HCT116 (cell line): ENCODE measurements around the gene MAN1A1. TPM values are rescaled to one million over a fixed set of nuclear protein-coding genes. Genes with fewer than 3 reads are reported as not detected.

Source experiments
- ATAC-seq: fragments of 200-7000 bp; cut with Tn5 transposase; 2 replicates; pipeline ENCODE4 v1.9.1; 2020; ENCODE audit warnings: mild to moderate bottlenecking, moderate library complexity
- BruUV-seq: library from RNA; stranded (reverse); fragments of 400-500 nt; replicated peaks from 2 replicates; lab custom pipeline; 2021; lab: Mats Ljungman, UMichigan
- CTCF ChIA-PET: fragments of 300-600 bp; sonication (Branson Sonifier 250); formaldehyde crosslinking; loops from one replicate; lab custom pipeline; 2021; ENCODE audit warnings: antibody characterized with exemption; lab: Charles Lee
- POLR2A ChIA-PET: fragments of 300-600, 350-600 bp; sonication (Branson Sonifier 250); formaldehyde crosslinking; loops from one replicate; lab custom pipeline; 2021; ENCODE audit warnings: antibody characterized with exemption; lab: Charles Lee
- RAD21 ChIA-PET, 2 experiments: fragments of 300-600 bp; sonication (Branson Sonifier 250); formaldehyde crosslinking; loops; one replicate each; lab custom pipeline; 2023; ENCODE audit warnings: low total read pairs in 2 of 2; ENCODE audit not compliant: uncharacterized antibody in 2 of 2, unreplicated experiment in 2 of 2, low non-redundant PET in 1 of 2; lab: Charles Lee
- DNase-seq: peaks from one replicate; pipeline ENCODE4 v3.0.0-alpha.2; 2010; ENCODE audit warnings: low read depth, low spot score
- H2AFZ ChIP-seq: fragments of 200-600 bp; shearing (Covaris generic), sonication (generic); 2 replicates; pipeline ENCODE4 v1.6.1; 2017; ENCODE audit warnings: low read depth, mixed run types, mixed read lengths, antibody characterized with exemption, low read length; ENCODE audit not compliant: poor library complexity, severe bottlenecking
- H3K27ac ChIP-seq: 2 replicates; pipeline ENCODE4 v1.5.1; 2012; ENCODE audit warnings: low read depth, low read length
- H3K27me3 ChIP-seq: fragments of 200-600 bp; sonication (generic); 2 replicates; pipeline ENCODE4 v1.6.1; 2016; ENCODE audit warnings: mixed run types, low read length, mixed read lengths; ENCODE audit not compliant: insufficient read depth
- H3K36me3 ChIP-seq, 2 experiments: fragments of 200-500 bp in 1 of 2; fragments of 200-600 bp in 1 of 2; sonication (Bioruptor generic) in 1 of 2; sonication (generic) in 1 of 2; 2 replicates each; pipeline versions ENCODE4 v1.5.1 to v1.6.1; 2014 to 2016; ENCODE audit warnings: low read length in 2 of 2, inconsistent platforms in 1 of 2, mixed read lengths in 1 of 2, mixed run types in 1 of 2; ENCODE audit not compliant: insufficient read depth in 2 of 2, control insufficient read depth in 1 of 2
- H3K4me1 ChIP-seq, 2 experiments: fragments of 200-600 bp in 1 of 2; sonication (generic) in 1 of 2; 2 replicates each; pipeline versions ENCODE4 v1.5.1 to v1.6.1; 2012 to 2017; ENCODE audit warnings: low read length in 2 of 2, inconsistent platforms in 1 of 2, mild to moderate bottlenecking in 1 of 2, mixed read lengths in 1 of 2, mixed run types in 1 of 2, moderate library complexity in 1 of 2; ENCODE audit not compliant: insufficient read depth in 2 of 2, control insufficient read depth in 1 of 2
- H3K4me2 ChIP-seq: fragments of 200-600 bp; sonication (generic); 2 replicates; pipeline ENCODE4 v1.6.1; 2017; ENCODE audit warnings: mixed run types, low read length, mixed read lengths
- H3K4me3 ChIP-seq, 2 experiments: fragments of 200-600 bp in 1 of 2; sonication (generic) in 1 of 2; replicated peaks in 1 of 2; 2 replicates each; pipeline ENCODE4 v1.5.1; 2011 to 2016; ENCODE audit warnings: low read length in 2 of 2, control low read depth in 1 of 2, low read depth in 1 of 2, mild to moderate bottlenecking in 1 of 2, mixed read lengths in 1 of 2, mixed run types in 1 of 2
- H3K79me2 ChIP-seq: fragments of 200-600 bp; sonication (generic); 2 replicates; pipeline ENCODE4 v1.6.1; 2017; ENCODE audit warnings: mild to moderate bottlenecking, mixed run types, low read length, moderate library complexity, mixed read lengths; ENCODE audit not compliant: insufficient read depth
- H3K9ac ChIP-seq: fragments of 200-600 bp; sonication (generic); 2 replicates; pipeline ENCODE4 v1.6.1; 2016; ENCODE audit warnings: low read length, mixed read lengths
- H3K9me2 ChIP-seq: fragments of 200-600 bp; sonication (generic), shearing (Covaris generic); 2 replicates; pipeline ENCODE4 v1.6.1; 2017; ENCODE audit warnings: mixed run types, mild to moderate bottlenecking, moderate library complexity; ENCODE audit not compliant: insufficient read depth
- H3K9me3 ChIP-seq, 2 experiments: fragments of 200-500 bp in 1 of 2; fragments of 200-600 bp in 1 of 2; sonication (Bioruptor generic) in 1 of 2; sonication (generic) in 1 of 2; 2 replicates each; pipeline ENCODE4 v1.6.1; 2014 to 2017; ENCODE audit warnings: low read length in 2 of 2, mixed read lengths in 2 of 2, inconsistent platforms in 1 of 2, low read depth in 1 of 2, mild to moderate bottlenecking in 1 of 2, mixed run types in 1 of 2, moderate library complexity in 1 of 2; ENCODE audit not compliant: control insufficient read depth in 1 of 2, insufficient read depth in 1 of 2
- H4K20me1 ChIP-seq: fragments of 200-600 bp; sonication (generic), shearing (Covaris generic); 2 replicates; pipeline ENCODE4 v1.6.1; 2017; ENCODE audit warnings: mixed run types, mild to moderate bottlenecking, moderate library complexity; ENCODE audit not compliant: insufficient read depth
- ATF3 ChIP-seq: IDR thresholded peaks from 2 replicates; pipeline ENCODE4 v1.6.1; 2012
- CEBPB ChIP-seq: IDR thresholded peaks from 2 replicates; pipeline ENCODE4 v1.6.1; 2012; ENCODE audit warnings: low read depth
- EGR1 ChIP-seq: IDR thresholded peaks from 2 replicates; pipeline ENCODE4 v1.6.1; 2012; ENCODE audit warnings: low read depth
- EZH2phosphoT487 ChIP-seq: fragments of 200-600 bp; IDR thresholded peaks from 2 replicates; pipeline ENCODE4 v1.6.1; 2018; ENCODE audit warnings: antibody characterized with exemption, borderline replicate concordance
- FOSL1 ChIP-seq: IDR thresholded peaks from 2 replicates; pipeline ENCODE4 v1.6.1; 2012; ENCODE audit warnings: low read depth
- JUND ChIP-seq: IDR thresholded peaks from 2 replicates; pipeline ENCODE4 v1.6.1; 2012
- POLR2A ChIP-seq: IDR thresholded peaks from 2 replicates; pipeline ENCODE4 v1.7.0; 2011; ENCODE audit warnings: borderline replicate concordance; ENCODE audit not compliant: insufficient read depth, insufficient read length; ENCODE audit errors: extremely low read depth
- POLR2AphosphoS5 ChIP-seq: IDR thresholded peaks from 2 replicates; pipeline ENCODE4 v1.6.1; 2011; ENCODE audit warnings: mild to moderate bottlenecking, low read depth, low read length, moderate library complexity
- SRF ChIP-seq: IDR thresholded peaks from 2 replicates; pipeline ENCODE4 v1.6.1; 2012; ENCODE audit warnings: low read depth
- TCF7L2 ChIP-seq: IDR thresholded peaks from 2 replicates; pipeline ENCODE4 v1.7.0; 2011; ENCODE audit warnings: borderline replicate concordance, inconsistent platforms; ENCODE audit not compliant: insufficient read depth, insufficient read length; ENCODE audit errors: extremely low read depth
- YY1 ChIP-seq: IDR thresholded peaks from 2 replicates; pipeline ENCODE4 v1.6.1; 2011; ENCODE audit warnings: low read length, low read depth, moderate library complexity, mild to moderate bottlenecking; ENCODE audit not compliant: insufficient replicate concordance; ENCODE audit errors: extremely low read depth
- ZFX ChIP-seq: fragments of 450-650 bp; IDR thresholded peaks from 2 replicates; pipeline ENCODE4 v1.6.1; 2017
- ZNF274 ChIP-seq: fragments of 200-500 bp; sonication (Bioruptor generic); IDR thresholded peaks from 2 replicates; pipeline ENCODE4 v1.6.1; 2014; ENCODE audit warnings: mild to moderate bottlenecking, low read depth, low read length, inconsistent platforms
- intact Hi-C: fragments of 100-400 bp; cut with micrococcal nuclease; formaldehyde crosslinking; loops from 2 replicates; pipeline ENCODE4 v1.10.0; 2022
- total RNA-seq: library from RNA; stranded (reverse); gene quantifications from one replicate; pipeline ENCODE4 v1.2.1, GENCODE V29; 2021; ENCODE audit not compliant: unreplicated experiment
- TF ChIP-seq, protein P1 (sequence below), 3 experiments: fragments of 200-600 bp in 1 of 3; sonication (generic) in 1 of 3; IDR thresholded peaks in 2 of 3; conservative IDR thresholded peaks in 1 of 3; 2 replicates each; pipeline ENCODE4 v1.5.1; 2012 to 2017; ENCODE audit warnings: low read depth in 2 of 3, low read length in 2 of 3, antibody characterized with exemption in 1 of 3, borderline replicate concordance in 1 of 3, control low read depth in 1 of 3, mild to moderate bottlenecking in 1 of 3, mixed read lengths in 1 of 3, mixed run types in 1 of 3, moderate library complexity in 1 of 3; ENCODE audit not compliant: insufficient read depth in 1 of 3
- TF ChIP-seq, protein P2 (sequence below): IDR thresholded peaks from 2 replicates; pipeline ENCODE4 v1.6.1; 2012

Gene MAN1A1
- total RNA-seq, 1 experiment from 2014 or later: 46.0 TPM

DNA sequence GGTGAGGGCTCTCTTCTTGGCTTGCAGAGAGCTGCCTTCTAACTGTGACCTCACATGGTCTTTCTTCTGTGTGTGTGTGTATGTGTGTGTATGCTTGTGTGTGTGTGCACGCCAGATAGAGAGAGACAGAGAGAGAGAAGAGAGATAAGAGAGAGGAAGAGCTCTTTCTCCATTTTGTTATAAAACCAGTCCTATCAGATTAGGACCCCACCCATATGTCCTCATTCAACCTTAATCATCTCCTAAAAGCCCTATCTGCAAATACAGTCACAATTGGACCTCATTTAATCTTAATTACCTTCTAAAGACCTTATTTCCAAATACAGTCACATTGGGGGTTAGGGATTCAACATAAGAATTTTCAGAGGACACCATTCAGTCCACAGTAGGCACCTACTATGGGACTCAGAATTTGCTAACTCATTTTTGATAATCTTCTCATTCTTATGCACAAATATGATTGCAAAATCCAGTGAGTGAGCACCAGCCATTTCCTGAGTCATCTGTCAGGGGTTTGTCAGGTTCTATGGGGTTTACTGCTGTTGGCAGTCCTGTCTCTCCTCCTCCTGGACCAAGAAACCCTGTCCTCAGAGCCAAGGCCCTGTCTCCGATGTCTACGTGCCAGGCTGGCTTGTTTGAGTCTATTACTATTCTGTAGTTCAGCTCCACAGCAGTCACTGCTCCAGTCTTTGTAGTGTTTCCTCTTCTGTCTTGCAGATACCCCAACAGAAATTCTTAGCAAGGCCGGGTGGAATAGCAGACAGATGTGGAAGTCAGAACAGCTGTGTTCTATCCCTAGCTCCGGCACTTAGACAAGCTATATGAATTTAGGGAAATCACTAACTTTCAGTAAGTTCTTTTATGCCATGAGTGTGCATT is 212.1 kb downstream of the MAN1A1 start:
- no peak overlapping the region for H3K27ac ChIP-seq
- no peak overlapping the region for H3K4me3 ChIP-seq
- no peaks in the 10 kb centered on the region for H3K27me3 ChIP-seq
- no peaks in the 10 kb centered on the region for H3K9me2 ChIP-seq
- TF ChIP-seq EZH2phosphoT487 (no peak), POLR2A (no peak), FOSL1 (no peak), ZFX (no peak), CEBPB (no peak), POLR2AphosphoS5 (no peak), YY1 (no peak), SRF (no peak), TCF7L2 (no peak)
- POLR2A ChIA-PET: no interaction called here
- ATAC-seq (no peak), DNase-seq (no peak)
- no peaks in the 10 kb centered on the region for H3K79me2 ChIP-seq
- no peak overlapping the region for H2AFZ ChIP-seq
- H3K9ac ChIP-seq: no peak overlapping the region
- no peak overlapping the region for H3K4me2 ChIP-seq
- RAD21 ChIA-PET: no interaction called here
- H3K9me3 ChIP-seq: no peaks in the 10 kb centered on the region
- H3K36me3 ChIP-seq: no peaks in the 10 kb centered on the region
- BruUV-seq: no TSS peak
- intact Hi-C loops: no loop called here
- peaks cover 0 to 3% of the 10 kb centered on the region in 2 experiments; a peak in 2 of 4 replicates for H3K4me1 ChIP-seq
- H4K20me1 ChIP-seq: no peaks in the 10 kb centered on the region
- CTCF ChIA-PET: interaction anchor here (1.0 kb wide), 1 partner anchor 10 kb away, joined by 3 read pairs; no protein-coding TSS in a partner anchor

GRCh38 chr6:119134752-119135151 is 214.8 kb downstream of the MAN1A1 start:
- Histone ChIP-seq H4K20me1 (no peaks in the 10 kb centered on the region), H3K4me3 (no peak overlapping the region), H3K27me3 (no peaks in the 10 kb centered on the region), H3K79me2 (no peaks in the 10 kb centered on the region), H3K36me3 (no peaks in the 10 kb centered on the region), H2AFZ (no peak overlapping the region), H3K9me3 (no peaks in the 10 kb centered on the region), H3K9ac (no peak overlapping the region), H3K9me2 (no peaks in the 10 kb centered on the region), H3K4me1 (peaks cover 12 to 23% of the 10 kb centered on the region in 2 experiments), H3K4me2 (no peak overlapping the region), H3K27ac (no peak overlapping the region)
- ATAC-seq: no peak
- intact Hi-C loops: no loop called here
- DNase-seq: no peak
- ChIA-PET CTCF (no interaction called here), RAD21 (no interaction called here), POLR2A (no interaction called here)
- TF ChIP-seq, protein P1, sequence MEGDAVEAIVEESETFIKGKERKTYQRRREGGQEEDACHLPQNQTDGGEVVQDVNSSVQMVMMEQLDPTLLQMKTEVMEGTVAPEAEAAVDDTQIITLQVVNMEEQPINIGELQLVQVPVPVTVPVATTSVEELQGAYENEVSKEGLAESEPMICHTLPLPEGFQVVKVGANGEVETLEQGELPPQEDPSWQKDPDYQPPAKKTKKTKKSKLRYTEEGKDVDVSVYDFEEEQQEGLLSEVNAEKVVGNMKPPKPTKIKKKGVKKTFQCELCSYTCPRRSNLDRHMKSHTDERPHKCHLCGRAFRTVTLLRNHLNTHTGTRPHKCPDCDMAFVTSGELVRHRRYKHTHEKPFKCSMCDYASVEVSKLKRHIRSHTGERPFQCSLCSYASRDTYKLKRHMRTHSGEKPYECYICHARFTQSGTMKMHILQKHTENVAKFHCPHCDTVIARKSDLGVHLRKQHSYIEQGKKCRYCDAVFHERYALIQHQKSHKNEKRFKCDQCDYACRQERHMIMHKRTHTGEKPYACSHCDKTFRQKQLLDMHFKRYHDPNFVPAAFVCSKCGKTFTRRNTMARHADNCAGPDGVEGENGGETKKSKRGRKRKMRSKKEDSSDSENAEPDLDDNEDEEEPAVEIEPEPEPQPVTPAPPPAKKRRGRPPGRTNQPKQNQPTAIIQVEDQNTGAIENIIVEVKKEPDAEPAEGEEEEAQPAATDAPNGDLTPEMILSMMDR (IDR thresholded peaks at IDR 0.05 in 2 of 3, conservative IDR thresholded peaks at IDR 0.05 in 1 of 3; ENCODE audit: borderline replicate concordance in 1 of 3, insufficient read depth in 1 of 3, low read depth in 2 of 3, low read length in 2 of 3): no peak
- TF ChIP-seq TCF7L2: no peak
- TF ChIP-seq EZH2phosphoT487: no peak
- TF ChIP-seq ATF3: no peak
- no peak for TF ChIP-seq JUND
- TF ChIP-seq POLR2AphosphoS5: no peak
- no peak for TF ChIP-seq ZNF274
- no peak for TF ChIP-seq EGR1
- TF ChIP-seq, protein P2, sequence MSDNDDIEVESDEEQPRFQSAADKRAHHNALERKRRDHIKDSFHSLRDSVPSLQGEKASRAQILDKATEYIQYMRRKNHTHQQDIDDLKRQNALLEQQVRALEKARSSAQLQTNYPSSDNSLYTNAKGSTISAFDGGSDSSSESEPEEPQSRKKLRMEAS: no peak
- BruUV-seq: no TSS peak
